ENCODE data around the gene ECEL1. TPM values are rescaled to one million over a fixed set of nuclear protein-coding genes. Genes with fewer than 3 reads are reported as not detected.

Gene ECEL1
- total RNA-seq, 1 donor from 2014 or later: not detected

DNA sequence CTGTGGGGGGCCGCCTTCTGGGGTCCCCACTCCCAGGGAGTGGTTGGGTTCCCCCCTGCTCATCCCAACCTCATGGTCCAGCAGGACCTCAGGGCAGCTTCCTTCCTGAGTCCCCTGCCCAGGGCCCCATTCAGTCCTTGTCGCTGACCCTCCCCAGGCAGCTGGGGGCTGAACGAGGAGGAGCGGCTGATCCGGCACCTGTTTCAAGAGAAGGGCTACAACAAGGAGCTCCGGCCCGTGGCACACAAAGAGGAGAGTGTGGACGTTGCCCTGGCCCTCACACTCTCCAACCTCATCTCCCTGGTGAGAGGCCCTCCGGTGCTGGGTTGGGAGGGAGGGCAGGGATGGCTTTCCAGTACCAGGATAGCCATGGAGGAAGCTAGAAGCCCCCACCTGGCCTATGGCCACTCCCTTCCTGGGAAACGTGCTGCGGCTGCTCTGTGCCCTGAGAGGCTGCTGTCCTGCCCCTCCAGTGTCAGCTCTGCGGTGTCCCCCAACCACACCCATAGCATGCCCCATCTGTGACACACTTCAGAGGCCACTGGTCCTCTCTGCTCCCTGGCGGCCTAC, 38.8 kb upstream of the ECEL1 start:
- no peak for DNase-seq (ENCODE audit: low read depth)
- no peaks in the 10 kb centered on the region for H3K36me3 ChIP-seq (ENCODE audit: control insufficient read depth, insufficient read depth, low read length)
- TF ChIP-seq CTCF (IDR thresholded peaks at IDR 0.05; ENCODE audit: insufficient read depth, low read length, severe bottlenecking): no peak
- FAIRE-seq: no peak
- no peak overlapping the region for H3K4me3 ChIP-seq (ENCODE audit: low read depth, low read length)
- H3K27me3 ChIP-seq (ENCODE audit: control insufficient read depth, insufficient read depth, low read length): peaks cover 34% of the 10 kb centered on the region

- Histone ChIP-seq H3K4me3 (ENCODE audit: low read depth, low read length) (no peak within 1 kb of the TSS), H3K27me3 (ENCODE audit: control insufficient read depth, insufficient read depth, low read length) (peaks cover 34% of the 10 kb centered on the region), H3K36me3 (ENCODE audit: control insufficient read depth, insufficient read depth, low read length) (no peaks in the 10 kb centered on the region)
- FAIRE-seq (no peak), DNase-seq (ENCODE audit: low read depth) (no peak)
- TF ChIP-seq CTCF (IDR thresholded peaks at IDR 0.05; ENCODE audit: insufficient read depth, low read length, severe bottlenecking): no peak
These were observed 38.2 kb upstream of the ECEL1 start, which contains the start of gene CHRND for GRCh38 chr2:232525791-232526371. Gene CHRND, plus strand, starts transcription at chr2:232526160. Its CDS starts 56 bp downstream, at chr2:232526216.

GRCh38 chr2:232525199-232525598, 37.6 kb upstream of the ECEL1 start:
- peaks cover 34% of the 10 kb centered on the region for H3K27me3 ChIP-seq (ENCODE audit: control insufficient read depth, insufficient read depth, low read length)
- no peak for DNase-seq (ENCODE audit: low read depth)
- no peak overlapping the region for H3K4me3 ChIP-seq (ENCODE audit: low read depth, low read length)
- FAIRE-seq: no peak
- no peak for TF ChIP-seq CTCF (IDR thresholded peaks at IDR 0.05; ENCODE audit: insufficient read depth, low read length, severe bottlenecking)
- H3K36me3 ChIP-seq (ENCODE audit: control insufficient read depth, insufficient read depth, low read length): no peaks in the 10 kb centered on the region

- H3K4me3 ChIP-seq (ENCODE audit: low read depth, low read length): no peak overlapping the region
- TF ChIP-seq CTCF (IDR thresholded peaks at IDR 0.05; ENCODE audit: insufficient read depth, low read length, severe bottlenecking): no peak
- H3K36me3 ChIP-seq (ENCODE audit: control insufficient read depth, insufficient read depth, low read length): no peaks in the 10 kb centered on the region
- FAIRE-seq: no peak
- no peak for DNase-seq (ENCODE audit: low read depth)
- H3K27me3 ChIP-seq (ENCODE audit: control insufficient read depth, insufficient read depth, low read length): peaks cover 34% of the 10 kb centered on the region
These were observed 37.1 kb upstream of the ECEL1 start for GRCh38 chr2:232524771-232525170.

DNA sequence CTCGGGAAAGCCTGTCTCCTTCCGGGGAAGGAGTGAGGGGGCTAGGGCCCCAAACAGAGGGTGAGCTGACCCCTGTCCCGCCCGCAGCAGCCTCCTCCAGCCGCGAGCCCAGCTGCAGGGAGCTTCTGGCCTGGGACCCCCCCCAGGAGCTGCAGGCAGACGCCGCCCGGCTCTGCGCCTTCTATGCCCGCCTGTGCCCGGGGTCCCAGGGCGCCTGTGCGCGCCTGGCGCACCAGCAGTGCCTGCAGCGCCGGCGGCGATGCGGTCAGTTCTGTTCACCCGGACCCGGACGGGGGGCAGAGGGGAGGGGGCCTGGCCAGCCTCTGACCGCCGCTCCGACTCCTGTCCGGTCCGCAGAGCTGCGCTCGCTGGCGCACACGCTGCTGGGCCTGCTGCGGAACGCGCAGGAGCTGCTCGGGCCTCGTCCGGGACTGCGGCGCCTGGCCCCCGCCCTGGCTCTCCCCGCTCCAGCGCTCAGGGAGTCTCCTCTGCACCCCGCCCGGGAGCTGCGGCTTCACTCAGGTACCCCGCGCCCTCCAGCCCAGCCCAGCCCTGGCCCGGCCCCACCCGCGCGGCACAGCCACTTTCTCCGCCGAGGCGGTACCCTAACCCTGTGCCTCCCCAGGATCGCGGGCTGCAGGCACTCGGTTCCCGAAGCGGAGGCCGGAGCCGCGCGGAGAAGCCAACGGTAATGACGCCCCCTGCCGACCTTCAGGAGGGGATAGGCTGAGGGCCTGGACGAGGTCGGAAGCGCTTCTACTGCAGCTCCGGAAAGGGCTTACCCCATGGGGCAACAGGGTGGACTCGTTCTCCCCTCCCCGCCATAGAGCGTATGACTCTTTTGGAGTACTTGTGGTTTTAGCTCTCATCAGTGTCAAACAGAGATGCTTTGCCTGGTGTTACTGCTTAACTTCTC, 36.3 kb upstream of the ECEL1 start:
- DNase-seq (ENCODE audit: low read depth) (peak; percentile 22), FAIRE-seq (no peak)
- Histone ChIP-seq H3K36me3 (ENCODE audit: control insufficient read depth, insufficient read depth, low read length) (no peaks in the 10 kb centered on the region), H3K4me3 (ENCODE audit: low read depth, low read length) (peak overlapping the region; percentile 6), H3K27me3 (ENCODE audit: control insufficient read depth, insufficient read depth, low read length) (peaks cover 32% of the 10 kb centered on the region)
- peak; percentile 30 for TF ChIP-seq CTCF (IDR thresholded peaks at IDR 0.05; ENCODE audit: insufficient read depth, low read length, severe bottlenecking)

All from bronchial epithelial cell (primary cell).